HepG2 (cell line): Measurements from ENCODE around the gene LSM3. TPM values are rescaled to one million over a fixed set of nuclear protein-coding genes. Genes with fewer than 3 reads are reported as not detected.

Experiments
- FOXP1 ChIP-seq, 2 experiments: fragments of 450-650 bp in 1 of 2; IDR thresholded peaks; 2 replicates each; pipeline ENCODE4 v1.6.1; 2017 to 2018; ENCODE audit warnings: antibody characterized with exemption in 1 of 2
- GTF2F1 ChIP-seq: fragments of 150-350 bp; IDR thresholded peaks from 2 replicates; pipeline ENCODE4 v1.6.1; 2014; ENCODE audit warnings: low read length
- HOMEZ ChIP-seq: IDR thresholded peaks from 2 replicates; pipeline ENCODE4 v1.6.1; 2016; ENCODE audit warnings: low read depth
- KDM2A ChIP-seq: sonication (generic); formaldehyde crosslinking; IDR thresholded peaks from 2 replicates; pipeline ENCODE4 v1.4.0; 2020; ENCODE audit warnings: low read depth, missing genetic modification reagents, borderline replicate concordance
- KDM5B ChIP-seq: sonication (generic); formaldehyde crosslinking; IDR thresholded peaks from 2 replicates; pipeline ENCODE4 v1.4.0; 2020; ENCODE audit warnings: missing genetic modification reagents, mild to moderate bottlenecking, borderline replicate concordance
- MYPOP ChIP-seq: sonication (generic); formaldehyde crosslinking; IDR thresholded peaks from 2 replicates; pipeline ENCODE4 v1.8.1; 2023; ENCODE audit warnings: mild to moderate bottlenecking, moderate library complexity, missing genetic modification reagents
- PAF1 ChIP-seq: IDR thresholded peaks from 2 replicates; pipeline ENCODE4 v1.6.1; 2016; ENCODE audit warnings: missing genetic modification reagents, missing compliant biosample characterization
- SP5 ChIP-seq: IDR thresholded peaks from 2 replicates; pipeline ENCODE4 v1.6.1; 2016; ENCODE audit warnings: low read depth, borderline replicate concordance
- TAF15 ChIP-seq: fragments of 200-400 bp; formaldehyde crosslinking; IDR thresholded peaks from one replicate; pipeline ENCODE4 v1.6.1; 2018; ENCODE audit warnings: mild to moderate bottlenecking, low read depth, low read length; ENCODE audit not compliant: poor library complexity, severe bottlenecking
- ZFP91 ChIP-seq: sonication (generic); formaldehyde crosslinking; IDR thresholded peaks from 2 replicates; pipeline ENCODE4 v1.9.0; 2022; ENCODE audit warnings: missing genetic modification reagents, mild to moderate bottlenecking, borderline replicate concordance
- ZFY ChIP-seq: sonication (generic); formaldehyde crosslinking; IDR thresholded peaks from 2 replicates; pipeline ENCODE4 v1.4.0; 2020; ENCODE audit warnings: missing genetic modification reagents
- ZMAT5 ChIP-seq: sonication (generic); formaldehyde crosslinking; IDR thresholded peaks from 2 replicates; pipeline ENCODE4 v1.5.0; 2020; ENCODE audit warnings: mild to moderate bottlenecking, low read depth, missing genetic modification reagents, borderline replicate concordance
- ZNF280B ChIP-seq: sonication (generic); formaldehyde crosslinking; IDR thresholded peaks from 2 replicates; pipeline ENCODE4 v1.5.0; 2020; ENCODE audit warnings: missing genetic modification reagents, mild to moderate bottlenecking, borderline replicate concordance
- ZNF292 ChIP-seq: sonication (generic); formaldehyde crosslinking; IDR thresholded peaks from 2 replicates; pipeline ENCODE4 v1.8.1; 2022; ENCODE audit warnings: mild to moderate bottlenecking, low read depth, missing genetic modification reagents, borderline replicate concordance
- ZNF362 ChIP-seq: sonication (generic); formaldehyde crosslinking; IDR thresholded peaks from 2 replicates; pipeline ENCODE4 v1.4.0; 2020; ENCODE audit warnings: missing genetic modification reagents, mild to moderate bottlenecking, borderline replicate concordance
- ZNF615 ChIP-seq: sonication (generic); formaldehyde crosslinking; IDR thresholded peaks from 2 replicates; pipeline ENCODE4 v1.5.0; 2020; ENCODE audit warnings: mild to moderate bottlenecking, missing genetic modification reagents, borderline replicate concordance
- ZNF724P ChIP-seq: sonication (generic); formaldehyde crosslinking; IDR thresholded peaks from 2 replicates; pipeline ENCODE4 v1.8.0; 2022; ENCODE audit warnings: missing genetic modification reagents, borderline replicate concordance
- ZNF784 ChIP-seq: sonication (generic); formaldehyde crosslinking; IDR thresholded peaks from 2 replicates; pipeline ENCODE4 v1.5.1; 2020; ENCODE audit warnings: missing genetic modification reagents, mild to moderate bottlenecking, borderline replicate concordance
- ZSCAN12 ChIP-seq: sonication (generic); formaldehyde crosslinking; IDR thresholded peaks from 2 replicates; pipeline ENCODE4 v1.9.0; 2021; ENCODE audit warnings: mild to moderate bottlenecking, missing genetic modification reagents
- polyA plus RNA-seq, 8 experiments: library from polyadenylated mRNA; depleted of rRNA in 3 of 8; stranded (reverse) in 7 of 8; unstranded in 1 of 8; fragments of >200 nt; fragmentation: Illumina TruSeq in 4 of 8; extraction: Trizol in 4 of 8; gene quantifications; 2 replicates each; pipeline versions ENCODE4 v1.2.1 to v1.2.3, GENCODE V29; 2011 to 2016; ENCODE audit warnings: low read depth in 4 of 8, missing spikeins in 1 of 8, mixed read lengths in 1 of 8; ENCODE audit not compliant: insufficient read depth in 1 of 8
- total RNA-seq, 5 experiments: library from RNA; depleted of rRNA; stranded (reverse); fragments of >200 nt; fragmentation: Illumina TruSeq; extraction: Trizol; gene quantifications; 2 replicates each; pipeline ENCODE4 v1.2.3, GENCODE V29; 2016; ENCODE audit warnings: low read depth in 1 of 5

Gene LSM3
- total and polyA plus RNA-seq, 2 of the 13 experiments (the other 11 are each of a cell fraction or from before 2014, with no cell fraction given): 5.1 to 19.4 TPM

GRCh38 chr3:14178247-14179113 is at the start of gene LSM3, which contains the start of gene XPC (continued):
- TF ChIP-seq ZNF784 (peak; percentile 85; the same call in 1 of the 2 replicates), ZNF280B (CRISPR knock-in tag) (peak; percentile 82; the same call in 1 of the 2 replicates), KDM5B (CRISPR knock-in tag) (peak; percentile 84; the same call in 1 of the 2 replicates), GTF2F1 (no peak), SP5 (CRISPR knock-in tag) (peak; percentile 62; the same call in 1 of the 2 replicates), ZSCAN12 (no peak), TAF15 (no peak), ZNF292 (no peak), ZFP91 (peak; percentile 93), PAF1 (CRISPR knock-in tag) (no peak), ZNF615 (CRISPR knock-in tag) (no peak), HOMEZ (CRISPR knock-in tag) (peak; percentile 85; the same call in 1 of the 2 replicates), KDM2A (peak; percentile 74; the same call in 1 of the 2 replicates), FOXP1 (IDR thresholded peaks at IDR 0.05) (no peak), FOXP1 (CRISPR knock-in tag; IDR thresholded peaks at IDR 0.05) (no peak), ZMAT5 (no peak), ZNF724P (CRISPR knock-in tag) (no peak), MYPOP (CRISPR knock-in tag) (peak; percentile 96), ZFY (CRISPR knock-in tag) (peak; percentile 98), ZNF362 (CRISPR knock-in tag) (0 out of 2 replicates have a peak, but pooled peaks have one; percentile 51)
